MM.1S (cell line): ENCODE data around the gene CRTAP.

ENCODE experiments used
- DNase-seq: peaks from one replicate; pipeline ENCODE4 v3.0.0-alpha.2; 2015
- H2AFZ ChIP-seq: fragments of 300-600 bp; sonication (generic); 2 replicates; pipeline ENCODE4 v1.6.0; 2016; ENCODE audit warnings: antibody characterized with exemption, low read length
- H3F3A ChIP-seq: fragments of 300-600 bp; sonication (generic); 2 replicates; pipeline ENCODE4 v1.6.1; 2016; ENCODE audit warnings: mild to moderate bottlenecking, antibody characterized with exemption, low read length, moderate library complexity, mixed read lengths; ENCODE audit not compliant: insufficient read depth
- H3K27ac ChIP-seq: fragments of 300-600 bp; sonication (generic); 2 replicates; pipeline ENCODE4 v1.5.1; 2016; ENCODE audit warnings: mild to moderate bottlenecking, low read length
- H3K27me3 ChIP-seq: fragments of 300-600 bp; sonication (generic); replicated peaks from 2 replicates; pipeline ENCODE4 v1.6.0; 2016; ENCODE audit warnings: low read length; ENCODE audit not compliant: insufficient read depth
- H3K36me3 ChIP-seq: fragments of 300-600 bp; sonication (generic); replicated peaks from 2 replicates; pipeline ENCODE4 v1.6.1; 2016; ENCODE audit warnings: mild to moderate bottlenecking, low read length, mixed read lengths; ENCODE audit not compliant: insufficient read depth
- H3K4me1 ChIP-seq: fragments of 300-600 bp; sonication (generic); 2 replicates; pipeline ENCODE4 v1.6.1; 2016; ENCODE audit warnings: low read length, mixed read lengths
- H3K4me2 ChIP-seq: fragments of 300-600 bp; sonication (generic); 2 replicates; pipeline ENCODE4 v1.6.0; 2016; ENCODE audit warnings: low read depth, low read length
- H3K4me3 ChIP-seq: fragments of 300-600 bp; sonication (generic); 2 replicates; pipeline ENCODE4 v1.5.1; 2016; ENCODE audit warnings: low read length, mixed read lengths
- H3K79me2 ChIP-seq: fragments of 300-600 bp; sonication (generic); 2 replicates; pipeline ENCODE4 v1.6.1; 2016; ENCODE audit warnings: mixed run types, low read length, mixed read lengths
- H3K9ac ChIP-seq: fragments of 300-600 bp; sonication (generic); 2 replicates; pipeline ENCODE4 v1.6.1; 2016; ENCODE audit warnings: low read length, mixed read lengths
- H3K9me2 ChIP-seq: fragments of 300-600 bp; sonication (generic); replicated peaks from 2 replicates; pipeline ENCODE4 v1.6.1; 2016; ENCODE audit warnings: mild to moderate bottlenecking, low read length, mixed read lengths; ENCODE audit not compliant: insufficient read depth
- H3K9me3 ChIP-seq: fragments of 300-600 bp; sonication (generic); replicated peaks from 2 replicates; pipeline ENCODE4 v1.6.1; 2016; ENCODE audit warnings: mild to moderate bottlenecking, low read length, mixed read lengths; ENCODE audit not compliant: insufficient read depth
- H4K20me1 ChIP-seq: fragments of 300-600 bp; sonication (generic); 2 replicates; pipeline ENCODE4 v1.6.1; 2016; ENCODE audit warnings: mild to moderate bottlenecking, low read length, moderate library complexity, mixed read lengths; ENCODE audit not compliant: insufficient read depth
- CTCF ChIP-seq: fragments of 300-600 bp; sonication (generic); IDR thresholded peaks from 2 replicates; pipeline ENCODE4 v1.5.1; 2016; ENCODE audit warnings: antibody characterized with exemption, low read length, mixed read lengths
- EZH2 ChIP-seq: fragments of 300-600 bp; sonication (generic); optimal IDR thresholded peaks from 2 replicates; pipeline ENCODE3; 2017; ENCODE audit warnings: low read depth, mild to moderate bottlenecking, antibody characterized with exemption, low read length, mixed read lengths
- EZH2phosphoT487 ChIP-seq: fragments of 300-600 bp; sonication (generic); IDR thresholded peaks from 2 replicates; pipeline ENCODE4 v1.6.1; 2018; ENCODE audit warnings: antibody characterized with exemption, low read length

The CRTAP gene

GRCh38 chr3:33167284-33167683, 53.5 kb downstream of the CRTAP start:
- H3K27ac ChIP-seq, result no peak overlapping the region
- no peaks in the 10 kb centered on the region for H4K20me1 ChIP-seq
- no peak for DNase-seq
- H3K4me1 ChIP-seq, result peaks cover 12% of the 10 kb centered on the region; the same call in 1 of the 2 replicates
- no peaks in the 10 kb centered on the region for H3F3A ChIP-seq
- no peaks in the 10 kb centered on the region for H3K79me2 ChIP-seq
- H3K4me3 ChIP-seq, result no peak overlapping the region
- no peaks in the 10 kb centered on the region for H3K27me3 ChIP-seq
- H3K36me3 ChIP-seq, result no peaks in the 10 kb centered on the region
- peak overlapping the region; percentile 2 for H2AFZ ChIP-seq
- TF ChIP-seq CTCF, result no peak
- no peak for TF ChIP-seq EZH2phosphoT487
- no peak for TF ChIP-seq EZH2
- H3K4me2 ChIP-seq, result no peak overlapping the region
- no peak overlapping the region for H3K9ac ChIP-seq
- no peaks in the 10 kb centered on the region for H3K9me2 ChIP-seq
- H3K9me3 ChIP-seq, result no peaks in the 10 kb centered on the region

GRCh38 chr3:33167716-33168336, 54.0 kb downstream of the CRTAP start:
- no peaks in the 10 kb centered on the region for H3K27me3 ChIP-seq
- H3K9me3 ChIP-seq, result no peaks in the 10 kb centered on the region
- TF ChIP-seq CTCF, result no peak
- TF ChIP-seq EZH2, result no peak
- no peak for DNase-seq
- H3F3A ChIP-seq, result no peaks in the 10 kb centered on the region
- no peaks in the 10 kb centered on the region for H3K9me2 ChIP-seq
- H3K9ac ChIP-seq, result no peak overlapping the region
- H3K36me3 ChIP-seq, result no peaks in the 10 kb centered on the region
- H3K27ac ChIP-seq, result no peak overlapping the region
- no peak overlapping the region for H3K4me3 ChIP-seq
- no peaks in the 10 kb centered on the region for H4K20me1 ChIP-seq
- H3K4me1 ChIP-seq, result peaks cover 12% of the 10 kb centered on the region; the same call in 1 of the 2 replicates
- peak overlapping the region; percentile 2 for H2AFZ ChIP-seq
- H3K79me2 ChIP-seq, result no peaks in the 10 kb centered on the region
- H3K4me2 ChIP-seq, result no peak overlapping the region

GRCh38 chr3:33170531-33170930, 56.7 kb downstream of the CRTAP start:
- no peak for DNase-seq
- Histone ChIP-seq H3K27ac (no peak overlapping the region), H3K9ac (no peak overlapping the region), H2AFZ (no peak overlapping the region), H3K9me2 (no peaks in the 10 kb centered on the region), H3K4me1 (peaks cover 6% of the 10 kb centered on the region; the same call in 1 of the 2 replicates), H3K4me3 (no peak overlapping the region), H3K4me2 (no peak overlapping the region), H3F3A (no peaks in the 10 kb centered on the region), H3K36me3 (no peaks in the 10 kb centered on the region), H3K27me3 (no peaks in the 10 kb centered on the region), H3K79me2 (no peaks in the 10 kb centered on the region), H4K20me1 (no peaks in the 10 kb centered on the region), H3K9me3 (no peaks in the 10 kb centered on the region)
- TF ChIP-seq CTCF, result no peak
- no peak for TF ChIP-seq EZH2phosphoT487
- no peak for TF ChIP-seq EZH2
